HG03565 (cell line): ENCODE data around the gene SERPINA4.

Source experiments
- ATAC-seq: cut with Tn5 transposase; IDR thresholded peaks from one replicate; pipeline ENCODE4 v1.9.1; 2021; ENCODE audit warnings: mild to moderate bottlenecking, moderate library complexity; ENCODE audit not compliant: unreplicated experiment

Gene SERPINA4

DNA sequence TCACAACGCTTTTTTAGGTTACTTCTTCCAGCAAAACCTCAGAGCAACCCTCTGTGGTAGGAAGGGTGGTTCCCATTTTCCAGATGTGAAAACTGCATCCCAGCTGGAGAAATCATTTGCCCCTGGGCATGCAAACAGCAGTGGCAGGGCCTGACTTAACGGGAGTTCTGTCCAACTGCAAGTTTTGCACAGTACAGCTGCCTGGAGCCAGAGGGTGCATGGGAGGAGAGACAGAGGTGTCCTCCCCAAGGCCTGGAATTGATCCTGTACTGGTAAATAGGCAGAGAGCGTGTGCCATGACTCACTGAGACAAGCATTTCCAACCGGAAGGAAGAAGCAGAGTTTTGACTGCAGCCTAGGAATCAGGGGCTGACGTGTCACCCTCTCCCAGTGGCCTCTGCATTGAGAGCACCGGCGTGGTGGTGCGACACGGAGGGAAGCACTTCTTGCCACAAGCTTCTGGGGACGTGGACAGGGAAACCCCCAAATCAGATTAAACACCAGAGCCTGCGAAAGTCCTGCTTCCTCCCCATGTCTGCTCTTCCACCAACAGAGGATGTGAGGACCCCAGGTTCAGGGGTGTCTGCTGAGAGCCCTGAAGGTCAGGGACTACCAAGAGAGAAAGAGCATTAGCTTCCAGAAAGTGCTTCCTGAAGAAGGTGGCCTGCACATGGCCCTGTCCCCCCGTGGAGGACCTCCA lies 19.0 kb upstream of the SERPINA4 start:
- ATAC-seq, result no peak

DNA sequence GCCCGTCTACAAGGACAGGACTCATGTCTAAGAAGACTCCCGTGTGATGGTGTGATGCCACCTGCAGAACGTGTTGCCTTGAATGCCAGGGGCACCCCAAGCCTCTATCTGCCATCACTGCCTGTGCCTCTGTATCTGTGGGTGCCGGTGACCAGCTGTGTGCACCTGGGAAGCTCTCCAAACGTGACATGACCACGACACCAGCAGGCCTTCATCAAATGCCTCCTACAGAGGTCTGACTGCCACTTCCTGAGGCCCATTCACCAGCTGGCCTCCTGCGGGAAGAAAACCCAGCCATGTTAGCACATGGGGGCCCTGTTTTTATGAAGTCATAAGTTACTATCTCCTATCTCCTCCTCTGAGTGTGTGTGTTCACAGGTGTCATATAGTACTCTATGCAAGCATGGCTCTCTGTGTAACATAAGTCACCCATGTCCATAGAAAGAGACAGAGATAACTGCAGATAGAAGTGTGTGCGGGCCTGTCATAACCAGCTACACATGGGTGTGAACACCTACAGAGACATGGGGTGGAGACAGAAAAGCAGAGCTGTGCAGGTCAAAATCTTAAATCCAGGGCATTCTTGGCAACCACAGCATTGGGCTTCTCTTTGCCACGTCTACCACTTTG lies 18.3 kb upstream of the SERPINA4 start:
- ATAC-seq, result no peak

DNA sequence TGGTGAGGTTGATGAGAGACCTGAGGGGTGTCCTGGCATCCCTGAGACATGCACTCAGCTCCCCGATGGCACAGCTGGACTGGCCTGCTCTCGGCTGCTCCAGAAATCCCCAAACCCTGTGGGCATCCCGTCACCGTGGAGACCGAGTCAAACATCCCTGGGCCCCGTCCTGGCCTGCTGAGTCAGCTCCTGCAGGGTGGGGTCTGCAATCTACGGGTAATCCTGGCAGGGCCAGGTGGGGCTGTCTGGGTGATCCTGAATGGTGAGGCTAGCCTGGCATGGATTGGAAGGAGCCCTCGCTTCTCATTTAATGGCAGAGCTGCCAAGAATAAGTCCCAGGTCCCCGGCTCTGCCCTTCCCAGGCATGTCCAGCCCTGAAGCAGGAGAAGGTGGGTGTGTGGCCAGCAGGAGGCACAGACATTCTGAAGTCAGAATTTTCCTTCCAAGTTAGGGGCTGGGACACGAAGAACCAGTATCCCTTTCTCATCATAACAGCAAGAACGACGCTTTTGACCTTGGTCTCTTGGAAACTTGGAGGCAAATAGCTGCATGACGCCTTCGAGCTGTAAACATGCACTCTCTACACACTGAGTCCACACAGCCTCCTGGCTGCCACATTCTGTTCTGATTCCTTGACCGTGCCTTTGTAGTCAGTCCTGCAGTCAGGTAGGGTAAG lies 17.7 kb upstream of the SERPINA4 start:
- ATAC-seq, result no peak

DNA sequence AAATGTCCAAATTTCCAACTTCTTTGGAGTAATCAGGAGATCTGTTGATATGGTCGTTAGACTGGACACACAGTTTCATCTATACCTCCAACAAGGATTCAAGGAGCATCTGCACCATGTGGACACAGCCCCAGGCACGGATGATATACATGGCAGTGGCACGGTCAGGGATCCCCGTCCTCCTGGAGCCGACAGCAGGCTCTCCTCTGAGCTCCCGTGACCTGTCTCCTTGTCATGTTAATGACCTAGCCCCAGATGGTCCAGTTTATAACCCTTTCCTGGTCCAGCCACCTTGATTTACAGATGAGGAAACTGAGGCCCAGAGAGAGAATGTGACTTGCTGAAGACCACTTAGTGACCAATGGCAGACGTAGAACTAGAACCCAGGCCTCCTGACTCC lies 16.5 kb upstream of the SERPINA4 start:
- no peak for ATAC-seq

DNA sequence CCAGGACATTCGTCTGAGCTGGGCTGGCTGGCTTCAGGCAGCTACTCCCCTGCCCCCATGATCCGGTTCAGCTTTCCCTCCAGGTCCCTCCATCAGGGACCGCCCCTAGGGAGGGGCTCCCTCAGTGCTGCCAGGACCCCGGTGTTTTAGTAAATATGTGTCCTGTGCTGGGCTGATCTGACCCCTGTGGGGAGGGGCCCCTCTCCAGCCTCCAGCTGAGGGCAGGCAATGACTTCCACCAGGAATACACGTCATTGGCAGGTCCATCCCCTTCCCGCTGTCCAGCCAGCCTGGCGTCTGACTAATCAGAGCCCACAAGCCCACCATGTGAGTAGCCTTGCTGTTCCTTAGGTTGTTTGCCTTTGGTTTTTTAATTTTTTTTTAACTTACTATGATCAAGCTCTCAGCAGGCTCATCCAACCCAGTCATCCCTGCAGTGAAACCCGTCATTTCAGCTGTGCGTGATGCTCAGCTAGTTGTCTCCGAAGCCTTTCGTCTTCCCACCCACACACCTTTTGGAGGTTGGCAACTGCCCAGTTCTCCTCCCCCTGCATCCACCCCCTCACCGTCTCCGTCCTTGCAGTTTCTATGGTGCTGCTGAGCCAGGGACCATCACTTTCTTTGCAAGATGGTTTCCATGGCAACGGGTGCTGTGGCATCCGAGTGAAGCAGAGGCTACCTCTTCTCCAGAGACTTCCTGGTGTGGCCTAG lies 16.0 kb upstream of the SERPINA4 start:
- no peak for ATAC-seq

DNA sequence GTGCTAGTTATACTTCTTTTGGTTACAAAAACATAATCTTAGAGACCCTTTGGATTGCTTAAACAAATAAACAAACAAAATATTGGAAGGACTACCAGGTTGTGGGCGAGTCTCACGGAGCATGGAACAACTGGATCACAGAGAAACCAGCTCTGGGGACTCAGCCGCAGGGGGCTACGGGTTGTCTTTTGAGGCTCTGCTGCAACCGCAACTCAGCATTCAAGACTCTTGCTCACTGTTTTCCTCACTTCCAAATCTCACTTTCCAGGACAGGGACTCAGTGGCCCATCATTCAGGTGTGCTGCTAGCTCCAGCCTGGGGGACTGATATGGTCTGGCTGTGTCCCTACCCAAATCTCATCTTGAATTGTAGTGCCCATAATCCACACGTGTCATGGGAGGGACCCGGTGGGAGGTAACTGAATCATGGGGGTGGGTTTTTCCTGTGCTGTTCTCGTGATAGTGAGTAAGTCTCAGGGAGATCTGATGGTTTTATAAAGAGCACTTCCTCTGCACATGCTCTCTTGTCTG lies 14.0 kb upstream of the SERPINA4 start:
- ATAC-seq, result no peak

DNA sequence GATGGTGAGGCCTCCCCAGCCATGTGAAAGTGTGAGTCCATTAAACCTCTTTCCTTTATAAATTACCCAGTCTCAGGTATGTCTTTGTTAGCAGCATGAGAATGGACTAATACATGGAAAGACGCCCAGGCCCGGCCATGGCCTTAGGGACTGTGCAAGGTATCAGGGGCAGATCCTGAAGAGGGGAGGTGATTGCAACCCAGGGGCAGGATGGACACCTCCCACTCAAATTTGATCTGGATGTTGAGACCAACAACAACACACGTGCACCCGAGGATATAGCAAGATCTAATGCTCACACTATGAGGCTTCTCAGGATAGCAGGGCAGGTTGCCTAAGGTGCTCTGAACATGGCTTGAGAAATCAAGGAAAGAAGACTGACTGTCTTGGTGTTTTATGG lies 13.5 kb upstream of the SERPINA4 start:
- ATAC-seq, result no peak

DNA sequence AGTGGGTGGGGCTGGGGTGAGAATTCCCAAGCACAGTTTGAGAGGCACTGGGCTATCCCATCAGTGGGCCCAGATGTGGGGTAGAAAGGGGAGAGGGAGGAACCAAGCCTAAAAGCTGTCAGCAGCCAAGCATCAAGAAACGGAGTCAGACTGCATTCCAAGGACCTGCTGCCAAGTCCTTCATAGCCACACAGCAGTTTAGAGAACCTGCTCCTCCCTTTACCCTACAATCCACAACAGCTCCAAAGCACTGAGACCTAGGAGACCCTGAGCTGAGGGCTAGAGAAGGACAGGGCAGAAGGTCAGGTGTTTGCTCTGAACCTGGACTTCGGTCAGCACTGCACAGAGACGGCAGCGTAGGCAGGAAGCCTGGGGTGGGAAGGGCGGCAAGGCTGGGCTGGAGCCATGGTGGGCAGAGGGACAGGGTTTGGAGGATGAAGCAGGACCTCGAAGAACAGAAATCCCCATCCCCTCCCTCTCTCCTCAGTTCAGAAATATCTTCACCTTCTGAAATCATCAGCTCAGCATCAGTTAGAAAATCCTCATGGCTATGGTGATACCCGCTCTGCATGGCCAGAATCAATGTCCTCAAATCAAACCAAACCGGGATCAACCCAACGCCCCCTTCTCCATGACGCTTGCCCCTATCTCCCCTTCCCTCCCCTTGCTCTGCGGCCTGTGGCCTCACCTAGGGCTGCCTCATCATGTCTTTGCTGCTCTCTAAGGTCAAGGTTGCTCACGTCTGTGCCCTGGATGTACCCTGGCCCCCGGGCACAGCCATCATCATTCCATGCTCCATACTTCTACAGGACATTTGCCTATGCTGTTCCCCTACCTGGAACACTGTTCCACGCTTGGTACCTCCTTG lies 12.9 kb upstream of the SERPINA4 start:
- no peak for ATAC-seq

DNA sequence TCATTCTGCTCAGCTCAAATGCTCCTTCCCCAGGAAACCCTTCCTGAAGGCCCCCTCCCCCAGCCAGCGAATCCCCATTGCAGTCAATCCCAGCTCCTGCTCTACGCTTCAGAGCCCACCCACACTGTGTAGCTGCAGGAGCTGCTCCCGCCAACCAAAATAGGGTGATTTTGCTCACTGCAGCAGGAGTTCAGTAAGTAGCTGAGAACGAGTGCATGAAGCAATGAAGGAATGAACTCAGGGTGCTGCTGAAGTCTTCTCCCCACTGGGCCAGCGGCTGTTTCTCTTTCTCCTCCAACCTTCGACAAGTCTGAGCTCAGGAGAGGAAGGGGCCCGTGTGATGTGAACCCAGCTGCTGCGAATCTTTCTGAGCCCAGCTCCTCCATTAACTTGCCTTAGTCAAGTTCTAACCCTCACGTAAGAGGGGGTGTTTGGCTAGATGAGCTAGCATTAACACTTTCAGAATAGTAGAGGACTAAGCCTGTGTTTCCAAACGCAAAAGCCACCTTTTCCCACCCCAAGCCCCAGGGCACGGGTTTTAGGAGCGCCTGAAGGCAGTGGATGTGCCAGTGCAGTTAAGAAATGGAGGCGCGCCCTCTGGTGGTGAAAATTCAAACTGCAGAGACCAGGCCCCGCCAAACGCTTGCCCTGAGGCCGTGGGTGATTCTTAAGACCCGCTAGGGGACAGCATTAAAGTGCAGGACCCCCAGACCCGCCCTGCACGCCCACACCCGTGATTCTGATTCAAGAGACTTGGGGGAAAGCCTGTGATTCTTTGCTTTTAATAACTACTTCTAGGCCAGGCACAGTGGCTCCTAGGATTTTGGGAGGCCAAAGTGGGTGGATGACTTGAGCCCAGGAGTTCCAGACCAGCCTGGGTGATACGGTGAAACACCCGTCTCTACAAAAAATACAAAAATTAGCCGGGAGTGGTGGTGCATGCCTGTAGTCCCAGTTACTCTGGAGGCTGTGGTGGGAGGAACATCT lies 11.9 kb upstream of the SERPINA4 start:
- no peak for ATAC-seq

DNA sequence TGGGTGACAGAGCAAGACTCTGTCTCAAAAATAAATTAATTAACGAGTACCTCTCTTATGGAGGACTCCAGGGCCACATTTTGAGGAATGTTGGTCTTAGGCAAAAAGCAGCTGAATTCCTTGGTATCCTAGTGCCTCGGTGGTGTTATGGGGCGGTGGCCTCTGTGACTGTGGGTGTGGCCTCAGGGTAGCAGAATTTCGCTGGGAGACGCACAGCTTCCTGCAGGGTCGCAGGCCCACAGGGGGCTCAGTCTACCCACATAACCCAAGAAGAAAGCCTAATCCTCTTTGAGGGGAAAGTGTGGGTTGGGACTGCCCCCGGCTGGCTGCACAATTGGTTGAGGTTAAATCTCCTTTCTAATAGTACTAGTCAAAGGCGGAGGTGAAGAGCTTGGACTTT lies 11.2 kb upstream of the SERPINA4 start:
- ATAC-seq, result no peak

DNA sequence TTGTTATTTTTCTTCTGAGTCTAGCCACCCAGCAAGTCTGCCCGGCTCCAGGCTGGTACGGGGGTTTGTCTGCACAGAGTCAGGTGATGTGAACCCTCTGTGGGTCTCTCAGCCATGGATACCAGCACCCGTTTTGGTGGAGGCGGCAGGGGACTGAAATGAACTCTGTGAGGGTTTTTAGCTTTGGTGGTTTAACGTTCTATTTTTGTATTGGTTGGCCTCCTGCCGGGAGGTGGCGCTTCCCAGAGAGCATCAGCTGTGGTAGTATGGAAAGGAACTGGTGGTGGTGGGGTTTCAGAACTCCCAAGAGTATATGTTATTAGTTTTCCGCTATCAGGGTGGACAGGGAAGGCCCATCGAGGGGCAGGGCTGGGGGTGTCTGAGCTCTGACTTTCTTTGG lies 5.3 kb upstream of the SERPINA4 start:
- no peak for ATAC-seq

DNA sequence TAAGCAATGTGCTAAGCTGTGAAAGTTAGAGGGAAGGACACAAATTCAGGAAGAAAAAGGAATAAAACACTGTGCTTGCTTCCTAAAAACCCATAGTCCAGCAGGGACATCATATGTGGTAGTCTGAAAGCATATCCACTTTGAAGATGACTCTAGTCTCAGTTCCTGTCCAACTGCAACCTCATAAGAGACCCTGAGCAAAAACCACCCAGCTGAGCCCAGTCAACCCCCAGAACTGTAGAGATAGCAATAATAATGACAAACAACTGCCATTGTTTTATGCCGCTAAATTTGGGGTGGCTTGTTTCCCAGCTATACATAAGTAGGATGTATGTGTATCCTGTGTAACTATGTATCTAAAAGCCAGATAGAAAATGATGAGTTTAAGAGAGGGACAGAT lies 3.9 kb upstream of the SERPINA4 start:
- no peak for ATAC-seq

DNA sequence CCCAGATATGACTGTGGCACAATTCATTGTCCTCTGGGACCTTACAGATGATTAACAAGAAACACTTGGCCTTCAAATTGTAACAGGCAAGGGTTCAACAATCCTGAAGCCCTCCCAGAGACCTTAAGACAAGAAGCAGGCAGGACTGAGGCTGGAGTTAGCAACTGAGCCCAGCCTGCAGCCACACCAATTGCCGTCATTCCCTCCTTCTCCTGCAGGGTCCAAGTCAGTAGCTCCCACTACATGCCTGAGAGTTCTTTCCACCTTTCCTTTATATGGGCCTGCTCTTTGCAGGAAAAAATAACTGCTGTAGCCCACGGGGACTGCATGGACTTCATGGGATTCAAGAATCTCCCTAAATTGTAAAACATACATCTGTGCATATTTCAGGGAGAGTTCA lies 2.4 kb upstream of the SERPINA4 start:
- no peak for ATAC-seq

DNA sequence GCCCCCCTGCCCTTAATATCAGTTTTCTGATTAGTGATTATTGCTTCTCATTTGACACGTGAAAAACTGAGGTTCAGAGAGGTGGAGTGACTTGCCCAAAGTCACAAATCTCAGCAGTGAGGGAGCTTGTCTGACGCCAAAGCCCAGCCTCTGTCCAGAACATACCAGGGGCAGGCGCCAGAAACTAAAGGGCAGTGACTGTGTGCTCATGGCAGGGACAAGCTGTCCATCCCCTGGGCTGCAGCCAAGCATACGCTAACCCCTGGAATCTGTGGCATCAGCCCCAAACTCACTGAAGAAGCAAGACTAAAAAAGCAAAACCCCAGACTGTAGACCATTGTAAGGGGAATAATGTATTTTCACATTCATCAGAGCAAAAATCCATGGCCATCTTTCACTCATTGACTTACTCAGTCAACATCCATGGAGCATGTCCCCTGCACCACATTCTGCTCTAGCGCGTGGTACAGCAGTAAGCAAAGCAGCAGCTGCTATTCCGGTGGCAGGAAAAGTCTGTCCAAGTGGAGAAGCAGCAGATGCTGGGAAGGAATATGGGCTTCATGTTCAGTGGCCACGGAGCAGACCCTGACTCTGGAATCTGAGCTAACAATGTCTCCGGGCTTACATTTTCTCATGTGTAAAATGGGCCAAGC lies 1.5 kb upstream of the SERPINA4 start:
- no peak for ATAC-seq

DNA sequence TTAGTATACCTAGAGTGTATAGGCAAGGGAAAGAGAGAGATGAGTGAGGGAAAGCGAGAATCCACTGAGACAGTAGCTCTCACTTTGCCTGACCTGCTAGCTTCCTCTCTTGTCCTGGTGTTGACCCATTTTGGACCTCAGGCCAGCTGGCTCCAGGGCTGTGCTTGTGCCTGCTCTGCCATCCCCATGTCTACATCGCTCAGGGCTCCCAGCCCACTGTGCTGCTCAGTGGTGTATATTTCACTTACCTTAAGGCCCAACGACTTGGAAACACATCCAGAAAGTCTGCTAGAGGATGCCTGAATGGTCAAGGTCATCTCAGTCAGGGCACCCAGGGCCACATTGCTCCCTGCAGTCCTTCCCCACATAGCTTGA lies 964 bp upstream of the SERPINA4 start:
- no peak for ATAC-seq

DNA sequence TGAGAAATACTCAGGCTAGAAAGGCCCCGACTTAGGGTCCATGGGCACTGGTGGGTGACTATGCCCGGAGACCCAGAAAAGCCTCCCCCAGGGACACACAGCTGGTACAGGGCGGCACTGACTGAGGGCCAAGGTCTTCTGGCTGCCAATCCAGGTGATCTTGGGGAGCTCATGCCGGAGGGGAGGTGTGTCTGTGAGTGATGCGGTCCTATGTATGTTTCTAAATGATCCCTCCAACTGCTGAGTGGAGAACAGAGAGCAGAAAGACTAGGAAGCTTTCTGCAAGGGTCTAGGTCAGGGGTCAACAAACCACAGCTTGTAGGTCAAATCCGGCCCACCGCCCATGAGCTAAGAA lies 391 bp downstream of the SERPINA4 start:
- ATAC-seq, result no peak

DNA sequence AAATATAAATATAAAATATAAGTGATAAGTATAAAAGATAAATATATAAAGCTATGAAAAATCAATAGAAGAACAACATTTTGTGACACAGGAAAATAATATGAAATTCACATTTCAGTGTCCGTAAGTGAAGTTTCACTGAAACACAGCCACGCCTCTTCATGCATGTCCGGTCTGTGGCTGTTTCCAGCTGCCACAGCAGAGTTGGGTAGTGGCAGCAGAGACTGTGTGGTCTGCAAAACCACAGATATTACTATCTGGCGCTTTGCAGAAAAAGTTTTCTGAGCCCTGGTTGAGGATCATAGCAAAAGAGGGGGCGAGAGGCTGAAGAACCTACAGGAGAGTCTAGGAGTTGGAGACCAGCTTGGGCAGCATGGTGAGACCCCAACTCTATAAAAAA lies 780 bp downstream of the SERPINA4 start:
- ATAC-seq, result no peak

DNA sequence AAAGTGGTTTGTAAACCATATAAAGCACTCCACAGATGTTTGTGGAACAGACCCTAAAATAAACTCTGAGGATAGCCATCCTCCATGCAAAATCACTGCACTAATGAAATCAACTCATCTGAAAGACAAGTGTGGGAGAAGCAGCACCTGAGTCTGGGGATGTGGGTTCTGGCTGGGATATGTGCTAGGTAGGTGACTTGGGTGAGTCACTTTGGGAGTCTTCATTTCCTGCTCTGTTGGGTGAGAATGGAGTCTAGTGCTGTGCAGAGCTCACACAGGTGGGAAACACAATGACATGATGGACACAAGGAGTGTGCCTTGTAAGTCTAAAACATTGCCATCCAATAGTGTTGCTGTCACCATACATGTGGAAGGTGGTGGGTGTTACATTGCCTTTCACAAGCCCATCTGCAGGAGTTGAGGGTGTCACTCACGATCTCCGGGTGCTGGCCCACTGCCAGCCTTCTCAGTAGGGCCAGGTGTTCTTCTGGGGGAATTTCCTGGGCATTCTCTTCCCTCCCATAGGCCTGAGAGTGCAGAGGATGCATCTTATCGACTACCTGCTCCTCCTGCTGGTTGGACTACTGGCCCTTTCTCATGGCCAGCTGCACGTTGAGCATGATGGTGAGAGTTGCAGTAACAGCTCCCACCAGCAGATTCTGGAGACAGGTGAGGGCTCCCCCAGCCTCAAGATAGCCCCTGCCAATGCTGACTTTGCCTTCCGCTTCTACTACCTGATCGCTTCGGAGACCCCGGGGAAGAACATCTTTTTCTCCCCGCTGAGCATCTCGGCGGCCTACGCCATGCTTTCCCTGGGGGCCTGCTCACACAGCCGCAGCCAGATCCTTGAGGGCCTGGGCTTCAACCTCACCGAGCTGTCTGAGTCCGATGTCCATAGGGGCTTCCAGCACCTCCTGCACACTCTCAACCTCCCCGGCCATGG lies 2.0 kb downstream of the SERPINA4 start:
- ATAC-seq, result no peak
